Skeletal muscle tissue (tissue), 4 donors: ENCODE results near the gene NPAS3. TPM values are rescaled to one million over a fixed set of nuclear protein-coding genes. Genes with fewer than 3 reads are reported as not detected.

ENCODE experiments used
- H3K27ac ChIP-seq: one replicate; pipeline ENCODE4 v1.7.0; 2013; ENCODE audit warnings: mild to moderate bottlenecking, low read depth, low read length, inconsistent platforms
- H3K27me3 ChIP-seq, 3 donors: one replicate each; pipeline ENCODE4 v1.7.0; 2013; ENCODE audit warnings: low read length in 3 of 3; ENCODE audit not compliant: control insufficient read depth in 3 of 3, insufficient read depth in 3 of 3
- H3K36me3 ChIP-seq, 3 donors: one replicate each; pipeline ENCODE4 v1.7.0; 2013; ENCODE audit warnings: low read length in 3 of 3; ENCODE audit not compliant: control insufficient read depth in 3 of 3, insufficient read depth in 3 of 3
- H3K4me1 ChIP-seq, 3 donors: one replicate each; pipeline ENCODE4 v1.7.0; 2013; ENCODE audit warnings: low read length in 3 of 3, mild to moderate bottlenecking in 3 of 3; ENCODE audit not compliant: control insufficient read depth in 3 of 3, insufficient read depth in 3 of 3
- H3K4me3 ChIP-seq, 3 donors: one replicate each; pipeline ENCODE4 v1.7.0; 2013; ENCODE audit warnings: low read length in 3 of 3
- H3K9ac ChIP-seq, 3 donors: one replicate each; pipeline ENCODE4 v1.7.0; 2013; ENCODE audit warnings: low read length in 3 of 3, mild to moderate bottlenecking in 3 of 3, moderate library complexity in 2 of 3, low read depth in 1 of 3
- H3K9me3 ChIP-seq, 3 donors: one replicate each; pipeline ENCODE4 v1.7.0; 2013; ENCODE audit warnings: low read length in 3 of 3; ENCODE audit not compliant: control insufficient read depth in 3 of 3
- total RNA-seq: library from RNA; depleted of rRNA; stranded (reverse); fragments of >200 nt; gene quantifications from one replicate; pipeline ENCODE4 v1.2.3, GENCODE V29; 2014
- donor health status: Osteomylitis.

NPAS3 gene
- total RNA-seq, 1 donor from 2014 or later, result 9.9 TPM

DNA sequence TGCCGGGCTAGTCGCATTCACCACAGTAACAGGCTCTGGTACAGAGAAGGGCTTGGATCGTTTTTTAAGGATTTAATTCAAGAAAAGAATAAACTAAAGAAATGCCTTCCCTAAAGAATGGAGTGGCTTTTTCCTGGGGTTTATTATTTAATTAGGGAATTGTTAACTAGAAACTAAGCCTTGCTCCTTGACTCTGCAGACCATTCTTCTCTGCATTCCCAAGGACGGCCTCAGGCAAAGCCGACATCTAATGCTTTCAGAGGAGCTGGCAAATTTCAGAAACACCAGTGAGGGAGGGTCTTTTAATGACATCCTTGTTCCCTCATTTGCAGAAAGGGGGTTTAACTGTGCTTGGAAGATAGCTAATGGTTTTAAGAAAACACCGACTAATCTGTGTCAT is 838.2 kb downstream of the NPAS3 start:
- Histone ChIP-seq H3K9ac (no peak overlapping the region), H3K36me3 (no peaks in the 10 kb centered on the region), H3K4me3 (no peak overlapping the region), H3K9me3 (no peaks in the 10 kb centered on the region), H3K27me3 (no peaks in the 10 kb centered on the region), H3K4me1 (no peaks in the 10 kb centered on the region), H3K27ac (no peak overlapping the region)

DNA sequence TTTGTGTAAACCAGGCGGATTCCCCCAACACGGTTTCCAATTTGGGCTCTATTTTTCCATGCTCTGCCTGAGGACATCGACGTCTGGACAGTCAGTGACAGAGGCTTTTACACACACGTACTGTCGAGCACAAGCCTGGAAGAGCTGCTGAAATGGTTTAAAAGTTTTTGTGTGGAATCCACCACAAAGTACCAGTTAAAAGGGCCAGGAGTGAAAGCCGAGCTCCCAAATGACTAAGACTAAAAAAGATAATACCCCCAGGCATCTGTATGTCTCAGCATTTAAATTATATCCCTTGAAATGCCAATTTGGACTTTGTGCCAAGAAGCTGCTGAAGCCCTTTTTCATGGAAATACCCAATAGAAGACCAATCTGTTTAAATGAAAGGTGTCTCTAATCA is 839.0 kb downstream of the NPAS3 start:
- H3K9ac ChIP-seq, result no peak overlapping the region
- no peaks in the 10 kb centered on the region for H3K9me3 ChIP-seq
- H3K4me3 ChIP-seq, result no peak overlapping the region
- no peak overlapping the region for H3K27ac ChIP-seq
- H3K27me3 ChIP-seq, result no peaks in the 10 kb centered on the region
- H3K36me3 ChIP-seq, result no peaks in the 10 kb centered on the region
- no peaks in the 10 kb centered on the region for H3K4me1 ChIP-seq

- Histone ChIP-seq H3K4me1 (no peaks in the 10 kb centered on the region), H3K4me3 (no peak overlapping the region), H3K9me3 (no peaks in the 10 kb centered on the region), H3K27ac (no peak overlapping the region), H3K9ac (no peak overlapping the region), H3K27me3 (no peaks in the 10 kb centered on the region), H3K36me3 (no peaks in the 10 kb centered on the region)
Observed at GRCh38 chr14:33780035-33780434, 841.4 kb downstream of the NPAS3 start.

GRCh38 chr14:33781236-33781635 is 842.6 kb downstream of the NPAS3 start:
- Histone ChIP-seq H3K9me3 (no peaks in the 10 kb centered on the region), H3K27ac (no peak overlapping the region), H3K9ac (no peak overlapping the region), H3K4me1 (no peaks in the 10 kb centered on the region), H3K4me3 (no peak overlapping the region), H3K36me3 (no peaks in the 10 kb centered on the region), H3K27me3 (no peaks in the 10 kb centered on the region)

- H3K4me1 ChIP-seq, result no peaks in the 10 kb centered on the region
- no peaks in the 10 kb centered on the region for H3K36me3 ChIP-seq
- H3K9ac ChIP-seq, result no peak overlapping the region
- H3K4me3 ChIP-seq, result no peak overlapping the region
- no peaks in the 10 kb centered on the region for H3K9me3 ChIP-seq
- H3K27me3 ChIP-seq, result no peaks in the 10 kb centered on the region
- no peak overlapping the region for H3K27ac ChIP-seq
Observed at GRCh38 chr14:33782923-33783322, 844.2 kb downstream of the NPAS3 start.

GRCh38 chr14:33786091-33786825 is 847.6 kb downstream of the NPAS3 start:
- H3K27me3 ChIP-seq, result no peaks in the 10 kb centered on the region

GRCh38 chr14:33788161-33788560 is 849.5 kb downstream of the NPAS3 start:
- Histone ChIP-seq H3K4me3 (no peak overlapping the region), H3K27ac (no peak overlapping the region), H3K9me3 (no peaks in the 10 kb centered on the region), H3K9ac (no peak overlapping the region), H3K36me3 (no peaks in the 10 kb centered on the region), H3K27me3 (no peaks in the 10 kb centered on the region), H3K4me1 (peaks cover 0 to 7% (median 0%) of the 10 kb centered on the region in 3 donors)

More at GRCh38 chr14:33786091-33786825, 847.6 kb downstream of the NPAS3 start:
- Histone ChIP-seq H3K9ac (no peak overlapping the region), H3K36me3 (no peaks in the 10 kb centered on the region), H3K4me1 (no peaks in the 10 kb centered on the region), H3K9me3 (no peaks in the 10 kb centered on the region), H3K4me3 (no peak overlapping the region), H3K27ac (no peak overlapping the region)

DNA sequence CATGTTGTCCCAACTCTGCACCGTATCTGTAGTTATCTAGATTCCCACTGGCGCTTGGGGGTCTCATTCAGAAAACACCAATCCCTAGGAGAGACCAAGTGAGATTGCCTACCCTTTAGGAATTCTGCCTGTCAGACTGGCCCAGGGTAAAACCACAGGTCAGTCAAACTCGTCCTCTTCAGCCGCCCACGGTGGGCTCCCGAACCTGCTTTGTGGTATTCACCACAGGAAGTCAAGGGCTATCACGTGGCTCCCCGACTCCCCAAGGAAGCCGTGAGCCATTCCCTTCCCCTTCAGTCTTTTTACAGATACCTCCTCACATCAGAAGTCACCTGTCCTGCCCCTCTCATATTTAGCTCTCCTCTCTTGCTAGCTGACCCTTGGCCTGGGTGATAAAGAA is 852.3 kb downstream of the NPAS3 start:
- Histone ChIP-seq H3K9me3 (no peaks in the 10 kb centered on the region), H3K4me1 (peaks cover 4 to 8% (median 4%) of the 10 kb centered on the region in 3 donors), H3K9ac (no peak overlapping the region), H3K27me3 (no peaks in the 10 kb centered on the region), H3K27ac (no peak overlapping the region), H3K4me3 (no peak overlapping the region), H3K36me3 (no peaks in the 10 kb centered on the region)

- no peaks in the 10 kb centered on the region for H3K9me3 ChIP-seq
- H3K27me3 ChIP-seq, result no peaks in the 10 kb centered on the region
- H3K4me3 ChIP-seq, result peak overlapping the region in 1 of 3 donors; percentile 9
- peaks cover 4 to 8% (median 4%) of the 10 kb centered on the region in 3 donors for H3K4me1 ChIP-seq
- H3K36me3 ChIP-seq, result no peaks in the 10 kb centered on the region
- H3K9ac ChIP-seq, result no peak overlapping the region
- no peak overlapping the region for H3K27ac ChIP-seq
Observed at GRCh38 chr14:33792009-33792719, 853.5 kb downstream of the NPAS3 start.

DNA sequence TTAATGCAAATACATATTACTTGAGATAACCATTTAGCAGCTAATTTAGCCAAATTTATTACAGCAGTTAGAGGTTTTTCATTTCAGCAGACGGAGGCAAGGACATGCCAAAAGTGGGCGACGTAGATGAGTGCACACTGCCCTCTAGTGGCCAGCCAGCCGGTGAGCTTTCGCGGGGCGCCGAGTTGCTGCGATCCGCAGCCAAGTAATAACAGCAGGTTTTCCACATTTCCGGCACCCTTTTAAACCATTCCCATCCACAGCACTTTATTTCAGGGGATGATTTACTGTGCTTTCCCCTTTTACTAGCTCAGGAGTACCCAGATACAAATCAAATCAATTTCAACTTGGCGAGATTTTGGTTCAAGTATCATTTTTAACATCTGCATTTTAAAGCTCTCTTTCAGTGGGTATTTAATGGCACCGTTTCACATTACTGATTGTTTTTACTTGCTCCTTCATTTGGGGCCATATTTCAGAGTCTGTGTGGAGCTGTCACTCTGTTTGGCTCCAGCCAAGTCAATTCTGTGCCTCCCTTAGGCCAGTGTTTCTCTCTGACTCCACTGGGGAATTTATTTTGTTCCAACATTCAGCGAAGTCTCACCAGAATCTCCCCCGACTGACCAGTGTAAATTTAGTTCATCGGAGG is 854.2 kb downstream of the NPAS3 start:
- H3K27ac ChIP-seq, result no peak overlapping the region
- H3K4me3 ChIP-seq, result peak overlapping the region; percentile 9 to 65 (median 54)
- H3K4me1 ChIP-seq, result peaks cover 4 to 8% (median 4%) of the 10 kb centered on the region in 3 donors
- no peaks in the 10 kb centered on the region for H3K27me3 ChIP-seq
- H3K9me3 ChIP-seq, result no peaks in the 10 kb centered on the region
- no peaks in the 10 kb centered on the region for H3K36me3 ChIP-seq
- H3K9ac ChIP-seq, result peak overlapping the region; percentile 5 to 58 (median 55)
